ENCODE data around the gene THSD4. TPM values are rescaled to one million over a fixed set of nuclear protein-coding genes. Genes with fewer than 3 reads are reported as not detected.

THSD4 gene
- total RNA-seq, 2 experiments from 2014 or later, result not detected

- H3K27ac ChIP-seq (ENCODE audit: low read depth in 1 of 2, low read length in 2 of 2), result no peak overlapping the region
- no peak for TF ChIP-seq CTCF (IDR thresholded peaks at IDR 0.05)
- DNase-seq, result no peak
- ChIA-PET CTCF (no interaction called here), POLR2A (no interaction called here)
- no peak for ATAC-seq (ENCODE audit: poor library complexity)
- no peaks in the 10 kb centered on the region for H3K36me3 Mint-ChIP-seq (ENCODE audit: low read depth)
- intact Hi-C loops (cut with DNase I, micrococcal nuclease), result no loop called here
- no peak overlapping the region for H3K27ac Mint-ChIP-seq
- no peaks in the 10 kb centered on the region for H3K36me3 ChIP-seq (ENCODE audit: insufficient read depth, low read length)
- H3K27me3 ChIP-seq (ENCODE audit: control insufficient read depth in 1 of 2, insufficient read depth in 2 of 2, low read length in 2 of 2), result peaks cover 0 to 4% of the 10 kb centered on the region in 2 experiments
- H3K9me3 Mint-ChIP-seq, result no peaks in the 10 kb centered on the region
- H3K27me3 Mint-ChIP-seq, result peaks cover 41% of the 10 kb centered on the region
- no peaks in the 10 kb centered on the region for H3K4me1 Mint-ChIP-seq (ENCODE audit: low read depth)
- no peak overlapping the region for H3K4me3 ChIP-seq (ENCODE audit: low read length)
- no peak overlapping the region for H3K4me3 Mint-ChIP-seq
- H3K9me3 ChIP-seq (ENCODE audit: control insufficient read depth in 1 of 2, insufficient read depth in 1 of 2, low read length in 2 of 2), result peaks cover 0 to 4% of the 10 kb centered on the region in 2 experiments
- no peaks in the 10 kb centered on the region for H3K4me1 ChIP-seq (ENCODE audit: insufficient read depth, low read length)
These were observed 395.5 kb downstream of the THSD4 start for GRCh38 chr15:71510763-71511162.

GRCh38 chr15:71511796-71512681 lies 396.8 kb downstream of the THSD4 start:
- CTCF ChIA-PET, result no interaction called here
- intact Hi-C loops (cut with DNase I, micrococcal nuclease), result no loop called here
- Mint-ChIP-seq H3K27ac (no peak overlapping the region), H3K4me1 (ENCODE audit: low read depth) (no peaks in the 10 kb centered on the region), H3K4me3 (no peak overlapping the region), H3K9me3 (no peaks in the 10 kb centered on the region), H3K36me3 (ENCODE audit: low read depth) (no peaks in the 10 kb centered on the region), H3K27me3 (peaks cover 47% of the 10 kb centered on the region)
- H3K4me1 ChIP-seq (ENCODE audit: insufficient read depth, low read length), result no peaks in the 10 kb centered on the region
- no peak overlapping the region for H3K27ac ChIP-seq (ENCODE audit: low read depth in 1 of 2, low read length in 2 of 2)
- no peak for TF ChIP-seq CTCF (IDR thresholded peaks at IDR 0.05)
- H3K9me3 ChIP-seq (ENCODE audit: control insufficient read depth in 1 of 2, insufficient read depth in 1 of 2, low read length in 2 of 2), result peaks cover 0 to 1% of the 10 kb centered on the region in 2 experiments
- H3K4me3 ChIP-seq (ENCODE audit: low read length), result no peak overlapping the region
- ATAC-seq (ENCODE audit: poor library complexity) (no peak), DNase-seq (no peak)
- no peaks in the 10 kb centered on the region for H3K36me3 ChIP-seq (ENCODE audit: insufficient read depth, low read length)
- peaks cover 0 to 4% of the 10 kb centered on the region in 2 experiments for H3K27me3 ChIP-seq (ENCODE audit: control insufficient read depth in 1 of 2, insufficient read depth in 2 of 2, low read length in 2 of 2)
- POLR2A ChIA-PET, result no interaction called here

GRCh38 chr15:71512682-71513006 lies 397.4 kb downstream of the THSD4 start:
- Mint-ChIP-seq H3K4me3 (no peak overlapping the region), H3K27me3 (peaks cover 49% of the 10 kb centered on the region), H3K36me3 (ENCODE audit: low read depth) (no peaks in the 10 kb centered on the region), H3K4me1 (ENCODE audit: low read depth) (no peaks in the 10 kb centered on the region), H3K27ac (no peak overlapping the region), H3K9me3 (no peaks in the 10 kb centered on the region)
- TF ChIP-seq CTCF (IDR thresholded peaks at IDR 0.05), result no peak
- Histone ChIP-seq H3K27ac (ENCODE audit: low read depth in 1 of 2, low read length in 2 of 2) (no peak overlapping the region), H3K9me3 (ENCODE audit: control insufficient read depth in 1 of 2, insufficient read depth in 1 of 2, low read length in 2 of 2) (no peaks in the 10 kb centered on the region), H3K4me3 (ENCODE audit: low read length) (no peak overlapping the region), H3K4me1 (ENCODE audit: insufficient read depth, low read length) (no peaks in the 10 kb centered on the region), H3K27me3 (ENCODE audit: control insufficient read depth in 1 of 2, insufficient read depth in 2 of 2, low read length in 2 of 2) (peaks cover 0 to 4% of the 10 kb centered on the region in 2 experiments), H3K36me3 (ENCODE audit: insufficient read depth, low read length) (no peaks in the 10 kb centered on the region)
- DNase-seq (no peak), ATAC-seq (ENCODE audit: poor library complexity) (no peak)
- intact Hi-C loops (cut with DNase I, micrococcal nuclease), result no loop called here
- POLR2A ChIA-PET, result no interaction called here
- CTCF ChIA-PET, result no interaction called here

All from CD4-positive, alpha-beta T cell (primary cell).